Measurements from ENCODE around the gene RGS6. TPM values are rescaled to one million over a fixed set of nuclear protein-coding genes. Genes with fewer than 3 reads are reported as not detected.

The RGS6 gene
- total and polyA plus RNA-seq, 8 donors, result 0.06 to 0.47 (median 0.20) TPM; not detected in 1

DNA sequence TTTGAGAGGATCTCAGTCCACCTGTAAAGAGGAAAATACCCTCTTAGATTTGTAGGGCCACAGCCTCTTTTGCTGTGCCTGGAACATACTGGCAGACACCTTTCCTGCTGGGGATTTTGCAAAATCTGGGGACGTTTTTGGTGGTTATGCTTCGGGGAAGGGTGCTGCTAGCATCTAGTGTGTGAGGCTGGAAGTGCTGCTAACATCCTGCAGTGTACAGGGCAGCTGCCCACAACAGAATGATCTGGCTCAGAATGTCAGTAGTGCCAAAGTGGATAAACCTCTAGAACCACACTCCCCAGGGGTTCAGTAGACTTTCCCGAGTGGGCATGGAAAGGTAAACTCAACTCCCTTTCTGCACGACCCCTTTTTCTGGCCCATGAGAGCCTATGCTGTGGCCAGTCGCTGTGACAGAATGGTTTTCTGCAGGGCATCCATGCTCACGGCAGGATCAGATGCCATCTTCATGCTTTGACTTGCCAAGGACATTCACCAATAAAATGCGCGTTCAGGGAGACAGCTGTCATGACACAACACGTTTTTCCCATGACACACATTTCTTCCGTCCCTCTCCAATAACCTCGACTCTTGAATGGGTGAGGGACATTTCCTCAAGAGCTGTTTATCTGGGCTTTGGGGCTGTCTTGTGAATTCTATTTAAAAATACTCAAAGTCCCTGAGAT lies 240.9 kb downstream of the RGS6 start:
- H3K4me1 ChIP-seq, result no peaks in the 10 kb centered on the region
- DNase-seq (no peak), ATAC-seq (no peak), FAIRE-seq (no peak)
- no peak overlapping the region for H3K27ac ChIP-seq
- H3K27me3 ChIP-seq, result no peaks in the 10 kb centered on the region
- TF ChIP-seq, protein P1, sequence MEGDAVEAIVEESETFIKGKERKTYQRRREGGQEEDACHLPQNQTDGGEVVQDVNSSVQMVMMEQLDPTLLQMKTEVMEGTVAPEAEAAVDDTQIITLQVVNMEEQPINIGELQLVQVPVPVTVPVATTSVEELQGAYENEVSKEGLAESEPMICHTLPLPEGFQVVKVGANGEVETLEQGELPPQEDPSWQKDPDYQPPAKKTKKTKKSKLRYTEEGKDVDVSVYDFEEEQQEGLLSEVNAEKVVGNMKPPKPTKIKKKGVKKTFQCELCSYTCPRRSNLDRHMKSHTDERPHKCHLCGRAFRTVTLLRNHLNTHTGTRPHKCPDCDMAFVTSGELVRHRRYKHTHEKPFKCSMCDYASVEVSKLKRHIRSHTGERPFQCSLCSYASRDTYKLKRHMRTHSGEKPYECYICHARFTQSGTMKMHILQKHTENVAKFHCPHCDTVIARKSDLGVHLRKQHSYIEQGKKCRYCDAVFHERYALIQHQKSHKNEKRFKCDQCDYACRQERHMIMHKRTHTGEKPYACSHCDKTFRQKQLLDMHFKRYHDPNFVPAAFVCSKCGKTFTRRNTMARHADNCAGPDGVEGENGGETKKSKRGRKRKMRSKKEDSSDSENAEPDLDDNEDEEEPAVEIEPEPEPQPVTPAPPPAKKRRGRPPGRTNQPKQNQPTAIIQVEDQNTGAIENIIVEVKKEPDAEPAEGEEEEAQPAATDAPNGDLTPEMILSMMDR (IDR thresholded peaks at IDR 0.05), result no peak
- no peaks in the 10 kb centered on the region for H3K9me3 ChIP-seq
- H3K36me3 ChIP-seq, result no peaks in the 10 kb centered on the region
- intact Hi-C loops (cut with DNase I), result no loop called here
- WGBS, 2 donors, result 52 to 68% methylated on average over 11 of the region's 11 CpGs
- no peak overlapping the region for H3K4me3 ChIP-seq

DNA sequence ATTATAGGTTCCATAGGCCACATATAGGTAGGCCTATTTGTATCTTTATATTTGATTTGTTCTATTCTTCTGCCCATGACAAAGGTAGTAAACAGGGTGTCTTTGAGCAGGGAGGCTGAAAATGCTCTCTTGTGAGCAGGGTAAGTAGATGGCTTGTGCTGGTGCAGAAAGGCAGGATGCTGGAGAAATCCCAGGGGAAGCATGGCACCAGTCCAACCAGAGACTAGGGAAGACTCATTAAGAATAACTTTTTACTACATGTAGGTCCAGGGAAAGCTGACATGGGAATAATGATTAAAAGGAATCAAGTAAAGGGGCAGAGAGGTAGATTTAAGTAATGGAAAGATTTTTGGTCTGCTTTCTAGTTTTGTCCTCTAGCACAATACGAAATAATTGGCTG lies 245.0 kb downstream of the RGS6 start:
- Histone ChIP-seq H3K27me3 (no peaks in the 10 kb centered on the region), H3K27ac (no peak overlapping the region), H3K4me3 (no peak overlapping the region), H3K4me1 (peaks cover 0 to 2% (median 0%) of the 10 kb centered on the region in 3 donors), H3K36me3 (no peaks in the 10 kb centered on the region), H3K9me3 (no peaks in the 10 kb centered on the region)
- intact Hi-C loops (cut with DNase I), result no loop called here
- DNase-seq (no peak), FAIRE-seq (no peak), ATAC-seq (no peak)
- WGBS, 2 donors, result 73 to 88% methylated on average over 1 of the region's 1 CpG
- TF ChIP-seq, protein P1 (IDR thresholded peaks at IDR 0.05), result no peak

DNA sequence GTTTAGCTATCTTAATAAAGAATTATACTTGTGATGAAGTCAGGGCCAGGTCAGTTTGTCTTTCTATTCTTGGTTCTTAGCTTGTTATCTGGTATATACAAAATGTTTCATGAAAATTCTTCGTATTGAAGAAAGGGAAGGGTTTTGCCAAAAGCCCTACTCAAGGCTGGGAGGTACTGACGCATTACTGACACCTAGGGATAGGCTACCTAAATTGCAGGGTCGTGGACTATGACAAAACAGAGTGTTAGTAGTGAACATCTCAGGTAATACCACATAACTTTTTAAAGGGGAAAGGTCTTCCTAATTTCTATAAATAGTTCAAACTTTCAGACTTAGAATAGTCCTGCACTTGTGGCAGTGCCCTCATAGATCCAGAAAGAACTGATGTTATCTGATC lies 246.3 kb downstream of the RGS6 start:
- no peak for DNase-seq
- H3K27me3 ChIP-seq, result no peaks in the 10 kb centered on the region
- no peak for ATAC-seq
- FAIRE-seq, result no peak
- WGBS, 2 donors, result 53 to 57% methylated on average over 3 of the region's 3 CpGs
- no peak overlapping the region for H3K4me3 ChIP-seq
- H3K27ac ChIP-seq, result no peak overlapping the region
- intact Hi-C loops (cut with DNase I), result no loop called here
- no peaks in the 10 kb centered on the region for H3K36me3 ChIP-seq
- TF ChIP-seq, protein P1 (IDR thresholded peaks at IDR 0.05), result no peak
- H3K4me1 ChIP-seq, result peaks cover 0 to 12% (median 4%) of the 10 kb centered on the region in 3 donors
- H3K9me3 ChIP-seq, result no peaks in the 10 kb centered on the region

DNA sequence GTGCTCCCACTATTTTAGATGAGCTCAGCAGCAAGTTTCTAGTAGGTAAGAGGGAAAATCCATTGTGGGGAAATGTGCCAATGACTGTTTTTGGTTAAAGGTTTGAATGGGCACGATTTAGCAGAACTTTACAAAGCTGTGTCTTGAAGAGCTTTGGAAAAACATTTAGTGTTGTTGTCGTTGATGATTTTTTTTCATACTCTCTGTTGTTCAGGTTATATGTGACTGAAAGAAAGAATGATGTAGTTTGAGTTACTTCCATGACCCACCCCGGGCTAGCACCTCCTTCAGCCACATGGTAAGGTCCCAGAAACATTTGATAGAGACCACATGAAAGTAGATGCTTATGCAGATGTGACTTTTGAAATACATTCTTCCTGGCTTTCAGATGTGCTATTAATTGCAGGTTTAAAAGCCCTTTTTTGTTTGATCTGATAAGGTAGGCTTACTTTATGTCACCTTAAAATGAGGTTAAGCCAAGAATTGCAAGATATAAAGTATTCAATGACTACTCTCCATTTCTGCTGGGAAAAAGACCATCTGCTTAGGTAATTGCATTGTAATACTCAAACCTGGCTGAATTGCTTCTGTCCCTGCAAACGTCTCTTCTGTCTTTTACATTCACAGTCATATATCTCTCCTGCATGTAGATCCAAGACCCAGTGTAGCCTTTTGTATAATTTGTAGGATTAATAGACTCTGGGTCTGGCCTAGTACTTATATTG lies 250.6 kb downstream of the RGS6 start:
- Histone ChIP-seq H3K36me3 (no peaks in the 10 kb centered on the region), H3K9me3 (no peaks in the 10 kb centered on the region), H3K4me3 (no peak overlapping the region), H3K27me3 (no peaks in the 10 kb centered on the region), H3K4me1 (peaks cover 4 to 18% (median 12%) of the 10 kb centered on the region in 3 donors), H3K27ac (peak overlapping the region in 2 of 4 donors; percentile 13 to 35)
- ATAC-seq (peak; percentile 84 to 92 (median 86)), FAIRE-seq (no peak), DNase-seq (no peak)
- intact Hi-C loops (cut with DNase I), result no loop called here
- 21 to 27% methylated on average over 4 of the region's 4 CpGs for WGBS, 2 donors
- TF ChIP-seq, protein P1 (IDR thresholded peaks at IDR 0.05), result no peak

DNA sequence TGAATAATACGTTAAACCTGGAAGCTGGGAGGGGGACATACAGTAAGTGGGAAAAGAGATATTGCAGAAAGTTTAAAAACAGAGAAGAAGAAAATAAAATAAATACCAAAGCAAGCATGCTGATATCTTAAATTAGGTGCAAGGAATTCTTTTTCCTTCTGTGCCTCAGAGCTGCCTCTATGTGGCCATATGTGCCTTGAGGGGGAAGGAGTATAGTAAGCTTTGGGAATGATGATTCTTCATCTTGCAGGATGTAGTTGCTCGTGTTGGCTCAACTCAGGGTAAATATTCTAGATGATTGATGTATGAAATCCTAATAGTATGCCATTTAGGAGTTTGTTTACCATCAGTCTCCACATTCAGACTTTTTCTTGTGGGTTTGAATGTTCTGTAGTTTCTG lies 251.4 kb downstream of the RGS6 start:
- ATAC-seq, result peak; percentile 39 to 63 (median 50)
- intact Hi-C loops (cut with DNase I), result no loop called here
- Histone ChIP-seq H3K9me3 (no peaks in the 10 kb centered on the region), H3K27me3 (no peaks in the 10 kb centered on the region), H3K4me3 (no peak overlapping the region), H3K27ac (peak overlapping the region in 1 of 4 donors; percentile 35), H3K36me3 (no peaks in the 10 kb centered on the region), H3K4me1 (peaks cover 4 to 18% (median 12%) of the 10 kb centered on the region in 3 donors)
- TF ChIP-seq, protein P1 (IDR thresholded peaks at IDR 0.05), result no peak
- 12 to 17% methylated on average over 2 of the region's 2 CpGs for WGBS, 2 donors
- no peak for FAIRE-seq
- no peak for DNase-seq

All from pancreas (tissue), 10 donors.